ENCODE results near the gene JMJD8. TPM values are rescaled to one million over a fixed set of nuclear protein-coding genes. Genes with fewer than 3 reads are reported as not detected.

The JMJD8 gene
- total and polyA plus RNA-seq, 9 of the 15 experiments (the other 6 are each of a cell fraction or from before 2014, with no cell fraction given) = 1.2 to 50.6 (median 29.3) TPM

DNA sequence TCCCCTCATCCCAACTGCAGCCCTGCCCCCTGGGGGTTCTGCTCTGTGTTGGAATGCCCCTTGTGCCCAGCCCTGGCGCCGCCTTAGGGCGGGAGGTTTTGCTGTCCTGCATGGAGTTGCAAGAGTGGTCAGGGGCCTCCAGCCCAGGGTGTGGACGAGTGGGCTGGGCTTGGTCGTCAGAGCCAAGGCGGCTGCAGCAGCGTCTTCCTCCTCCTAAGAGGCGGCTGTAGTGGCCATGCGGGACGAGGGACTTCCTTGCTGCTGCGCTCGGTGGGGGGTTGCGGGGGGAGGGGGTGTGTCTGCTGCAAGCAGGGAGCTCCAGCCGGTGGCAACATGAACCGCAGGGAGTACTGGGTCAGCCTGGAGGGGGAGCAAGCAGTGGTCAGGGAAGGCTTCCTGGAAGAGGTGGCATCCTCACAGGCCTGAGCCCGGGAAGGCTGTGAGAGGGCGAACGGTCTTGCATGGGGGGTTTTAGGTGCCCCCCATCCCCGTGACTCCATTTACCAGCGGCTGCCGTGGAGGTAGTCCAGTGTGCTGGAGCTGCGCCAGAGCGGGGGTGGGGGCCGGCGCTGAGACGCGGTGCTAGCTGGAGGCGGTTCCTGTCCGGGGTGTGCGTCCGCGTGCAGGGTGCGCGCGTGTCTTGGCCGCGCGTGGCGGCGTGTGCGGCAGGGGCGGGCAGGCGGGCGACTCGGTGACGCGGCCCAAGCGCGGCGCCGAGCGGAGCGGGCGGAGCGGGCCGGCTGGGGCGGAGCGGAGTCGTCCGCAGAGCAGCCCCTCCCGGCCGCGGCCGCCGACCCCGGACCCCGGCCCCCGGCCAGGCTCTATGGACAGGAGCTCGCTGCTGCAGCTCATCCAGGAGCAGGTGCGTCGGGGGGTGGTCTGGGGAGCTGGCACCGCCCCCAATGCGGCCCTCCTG lies 8.9 kb downstream of the JMJD8 start, which contains the start of gene RHBDL1:
TSS of gene RHBDL1 (plus strand) at position 704 of the 916 bp plus-strand sequence. CDS start at position 824, 120 bp downstream.
- Histone ChIP-seq H3K36me3 (ENCODE audit: control insufficient read depth, insufficient read depth, low read length) (peaks cover 50% of the 10 kb centered on the region), H3K4me2 (ENCODE audit: insufficient read depth, low read length) (peak within 1 kb of the TSS; percentile 79)
- intact Hi-C loops (cut with micrococcal nuclease) = loop anchor here (5.0 kb wide), 1 partner anchor 38 kb away; the partner anchor contains the start of gene METTL26
- TF ChIP-seq NCOA2 (IDR thresholded peaks at IDR 0.05; ENCODE audit: partially characterized antibody in 2 of 2) (no peak), CEBPB (tag; IDR thresholded peaks at IDR 0.05) (no peak), DNMT1 (IDR thresholded peaks at IDR 0.05) (no peak), HMG20A (CRISPR knock-in tag; conservative IDR thresholded peaks at IDR 0.05) (no peak), SIX5 (IDR thresholded peaks at IDR 0.05; ENCODE audit: borderline replicate concordance in 1 of 2, insufficient read depth in 1 of 2, low read depth in 1 of 2, low read length in 2 of 2) (no peak), POU5F1 (IDR thresholded peaks at IDR 0.05; ENCODE audit: borderline replicate concordance, low read depth, low read length, partially characterized antibody) (no peak), MAFF (IDR thresholded peaks at IDR 0.05; ENCODE audit: low read length) (no peak), MTF1 (CRISPR knock-in tag; IDR thresholded peaks at IDR 0.05; ENCODE audit: borderline replicate concordance) (no peak), ZNF609 (CRISPR knock-in tag; IDR thresholded peaks at IDR 0.05; ENCODE audit: borderline replicate concordance) (no peak), SMARCC2 (IDR thresholded peaks at IDR 0.05; ENCODE audit: low read depth) (no peak), ZNF282 (CRISPR knock-in tag; IDR thresholded peaks at IDR 0.05) (no peak), ZNF174 (CRISPR knock-in tag; IDR thresholded peaks at IDR 0.05) (no peak)
- TF ChIP-seq, protein P1, sequence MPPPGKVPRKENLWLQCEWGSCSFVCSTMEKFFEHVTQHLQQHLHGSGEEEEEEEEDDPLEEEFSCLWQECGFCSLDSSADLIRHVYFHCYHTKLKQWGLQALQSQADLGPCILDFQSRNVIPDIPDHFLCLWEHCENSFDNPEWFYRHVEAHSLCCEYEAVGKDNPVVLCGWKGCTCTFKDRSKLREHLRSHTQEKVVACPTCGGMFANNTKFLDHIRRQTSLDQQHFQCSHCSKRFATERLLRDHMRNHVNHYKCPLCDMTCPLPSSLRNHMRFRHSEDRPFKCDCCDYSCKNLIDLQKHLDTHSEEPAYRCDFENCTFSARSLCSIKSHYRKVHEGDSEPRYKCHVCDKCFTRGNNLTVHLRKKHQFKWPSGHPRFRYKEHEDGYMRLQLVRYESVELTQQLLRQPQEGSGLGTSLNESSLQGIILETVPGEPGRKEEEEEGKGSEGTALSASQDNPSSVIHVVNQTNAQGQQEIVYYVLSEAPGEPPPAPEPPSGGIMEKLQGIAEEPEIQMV (tag; conservative IDR thresholded peaks at IDR 0.05; ENCODE audit: low read depth) = no peak
- TF ChIP-seq, protein P2, sequence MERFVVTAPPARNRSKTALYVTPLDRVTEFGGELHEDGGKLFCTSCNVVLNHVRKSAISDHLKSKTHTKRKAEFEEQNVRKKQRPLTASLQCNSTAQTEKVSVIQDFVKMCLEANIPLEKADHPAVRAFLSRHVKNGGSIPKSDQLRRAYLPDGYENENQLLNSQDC (CRISPR knock-in tag; IDR thresholded peaks at IDR 0.05) = no peak

More for the DNA sequence above, 8.9 kb downstream of the JMJD8 start, which contains the start of gene RHBDL1:
- peak within 1 kb of the TSS; percentile 32 to 93; a peak in 3 of 4 replicates for H3K9ac ChIP-seq (ENCODE audit: insufficient read depth in 1 of 2, low read depth in 2 of 2, low read length in 2 of 2)
- H3K27me3 ChIP-seq (ENCODE audit: control insufficient read depth in 2 of 2, insufficient read depth in 2 of 2, low read length in 2 of 2) = no peaks in the 10 kb centered on the region
- FAIRE-seq (peak; percentile 88), DNase-seq (ENCODE audit: extremely low read depth in 1 of 4, low spot score in 3 of 4) (peak; percentile 53 to 90 (median 68)), ATAC-seq (peak; percentile 66)
- ChIA-PET CTCF (ENCODE audit: low intra/inter-chr PET ratio) (no interaction called here), POLR2A (interaction anchor here (0.5 to 1.7 kb wide), 7 partner anchors 9 to 305 kb away, joined by 3 to 6 read pairs (median 4); partner anchors contain the start of genes JMJD8 and MRPL28)
- no peaks in the 10 kb centered on the region for H3K9me1 ChIP-seq (ENCODE audit: control insufficient read depth, insufficient read depth, low read length)
- H4K20me1 ChIP-seq (replicated peaks; ENCODE audit: control insufficient read depth, insufficient read depth, low read length) = 0 out of 2 replicates have a peak, but pooled peaks cover 4% of the 10 kb centered on the region
- BruUV-seq (replicated peaks) = no TSS peak
- peak within 1 kb of the TSS; percentile 72 for H3K27ac ChIP-seq (ENCODE audit: extremely low read depth, low read depth, low read length)
- peaks cover 22 to 96% of the 10 kb centered on the region in 2 experiments for H3K4me1 ChIP-seq (replicated peaks in 1 of 2; ENCODE audit: control insufficient read depth in 2 of 2, insufficient read depth in 2 of 2, low read length in 2 of 2)
- in situ Hi-C loops (cut with MboI) = loop anchor here (10.0 kb wide), 1 partner anchor 280 kb away; the partner anchor contains the start of gene NME4
- H3K79me2 ChIP-seq (ENCODE audit: control insufficient read depth, insufficient read depth, low read length) = peaks cover 8% of the 10 kb centered on the region
- peak within 1 kb of the TSS; percentile 86 for H2AFZ ChIP-seq (ENCODE audit: low read depth, low read length)
- 3% methylated on average over 36 of the region's 73 CpGs for WGBS (ENCODE audit: insufficient coverage, low coverage, missing lambda C conversion rate)
- H3K4me3 ChIP-seq = peak within 1 kb of the TSS; percentile 52
- no peaks in the 10 kb centered on the region for H3K9me3 ChIP-seq (replicated peaks; ENCODE audit: control insufficient read depth, insufficient read depth, low read depth, low read length)

Data from K562 (cell line).